HAP-1 (cell line): ENCODE results near the gene ABHD10.

Experiments
- DNase-seq, 2 experiments: peaks; one replicate each; pipeline ENCODE4 v3.0.0-alpha.2; 2016 to 2020; ENCODE audit warnings: low spot score in 2 of 2
- H3K27me3 ChIP-seq: fragments of 250-450 bp; sonication (Bioruptor Pico); 2 replicates; pipeline ENCODE4 v1.5.1; 2020; ENCODE audit warnings: low read depth, mild to moderate bottlenecking, moderate library complexity
- H3K36me3 ChIP-seq: fragments of 250-450 bp; sonication (Bioruptor Pico); replicated peaks from 2 replicates; pipeline ENCODE4 v1.5.1; 2020; ENCODE audit warnings: mild to moderate bottlenecking
- H3K4me1 ChIP-seq: fragments of 250-450 bp; sonication (Bioruptor Pico); 2 replicates; pipeline ENCODE4 v1.5.1; 2020; ENCODE audit warnings: mild to moderate bottlenecking
- H3K4me3 ChIP-seq: fragments of 250-450 bp; sonication (Bioruptor Pico); 2 replicates; pipeline ENCODE4 v1.5.1; 2020; ENCODE audit warnings: mild to moderate bottlenecking, moderate library complexity
- H3K9me3 ChIP-seq: fragments of 250-450 bp; sonication (Bioruptor Pico); 2 replicates; pipeline ENCODE4 v1.5.1; 2020; ENCODE audit warnings: mild to moderate bottlenecking, moderate library complexity
- in situ Hi-C: fragments of 300-500 bp; cut with MboI; formaldehyde crosslinking; loops from 3 replicates; pipeline ENCODE4 v1.14.3; 2020; ENCODE audit warnings: low sequenced_read_pairs, inconsistent platforms, mixed read lengths

Gene ABHD10

GRCh38 chr3:111971533-111972130, 7.2 kb upstream of the ABHD10 start:
- Histone ChIP-seq H3K4me3 (no peak overlapping the region), H3K9me3 (no peaks in the 10 kb centered on the region), H3K4me1 (no peaks in the 10 kb centered on the region), H3K36me3 (no peaks in the 10 kb centered on the region), H3K27me3 (peaks cover 8% of the 10 kb centered on the region)
- no peak for DNase-seq
- in situ Hi-C loops: loop anchor here (5.0 kb wide), 1 partner anchor 254 kb away; no protein-coding TSS in a partner anchor

GRCh38 chr3:111972891-111973290, 5.9 kb upstream of the ABHD10 start:
- in situ Hi-C loops: loop anchor here (5.0 kb wide), 1 partner anchor 256 kb away; no protein-coding TSS in a partner anchor
- H3K36me3 ChIP-seq: no peaks in the 10 kb centered on the region
- H3K27me3 ChIP-seq: peaks cover 8% of the 10 kb centered on the region
- H3K4me3 ChIP-seq: no peak overlapping the region
- no peak for DNase-seq
- H3K9me3 ChIP-seq: no peaks in the 10 kb centered on the region
- H3K4me1 ChIP-seq: no peaks in the 10 kb centered on the region

GRCh38 chr3:111975131-111975530, 3.7 kb upstream of the ABHD10 start:
- H3K36me3 ChIP-seq: no peaks in the 10 kb centered on the region
- in situ Hi-C loops: no loop called here

GRCh38 chr3:111976254-111976653, 2.6 kb upstream of the ABHD10 start:
- Histone ChIP-seq H3K4me3 (no peak overlapping the region), H3K36me3 (no peaks in the 10 kb centered on the region), H3K9me3 (no peaks in the 10 kb centered on the region), H3K27me3 (peaks cover 5% of the 10 kb centered on the region; the same call in 1 of the 2 replicates), H3K4me1 (0 out of 2 replicates have a peak, but pooled peaks cover 2% of the 10 kb centered on the region)
- in situ Hi-C loops: no loop called here
- no peak for DNase-seq

More at GRCh38 chr3:111975131-111975530, 3.7 kb upstream of the ABHD10 start:
- no peak for DNase-seq
- Histone ChIP-seq H3K4me3 (no peak overlapping the region), H3K27me3 (peaks cover 5% of the 10 kb centered on the region; the same call in 1 of the 2 replicates), H3K4me1 (no peaks in the 10 kb centered on the region), H3K9me3 (no peaks in the 10 kb centered on the region)

- in situ Hi-C loops: no loop called here
- DNase-seq: peak; percentile 20 to 56
- peaks cover 5% of the 10 kb centered on the region; the same call in 1 of the 2 replicates for H3K27me3 ChIP-seq
Measured at GRCh38 chr3:111979434-111980038, 710 bp downstream of the ABHD10 start.

GRCh38 chr3:111980716-111981456, 2.1 kb downstream of the ABHD10 start:
- no peak for DNase-seq
- Histone ChIP-seq H3K4me1 (0 out of 2 replicates have a peak, but pooled peaks cover 2% of the 10 kb centered on the region), H3K9me3 (no peaks in the 10 kb centered on the region), H3K36me3 (no peaks in the 10 kb centered on the region), H3K4me3 (no peak overlapping the region), H3K27me3 (no peaks in the 10 kb centered on the region)
- in situ Hi-C loops: no loop called here

More at GRCh38 chr3:111979434-111980038, 710 bp downstream of the ABHD10 start:
- Histone ChIP-seq H3K36me3 (no peaks in the 10 kb centered on the region), H3K9me3 (no peaks in the 10 kb centered on the region), H3K4me3 (peak overlapping the region; percentile 61), H3K4me1 (0 out of 2 replicates have a peak, but pooled peaks cover 2% of the 10 kb centered on the region)

GRCh38 chr3:111981457-111981763, 2.6 kb downstream of the ABHD10 start:
- H3K4me3 ChIP-seq: no peak overlapping the region
- no peak for DNase-seq
- H3K9me3 ChIP-seq: no peaks in the 10 kb centered on the region
- H3K4me1 ChIP-seq: 0 out of 2 replicates have a peak, but pooled peaks cover 2% of the 10 kb centered on the region
- in situ Hi-C loops: no loop called here
- no peaks in the 10 kb centered on the region for H3K36me3 ChIP-seq
- no peaks in the 10 kb centered on the region for H3K27me3 ChIP-seq

GRCh38 chr3:111984636-111985298, 5.9 kb downstream of the ABHD10 start:
- Histone ChIP-seq H3K27me3 (no peaks in the 10 kb centered on the region), H3K4me1 (0 out of 2 replicates have a peak, but pooled peaks cover 2% of the 10 kb centered on the region), H3K4me3 (no peak overlapping the region), H3K36me3 (peaks cover 7% of the 10 kb centered on the region), H3K9me3 (no peaks in the 10 kb centered on the region)
- no peak for DNase-seq
- in situ Hi-C loops: no loop called here

- Histone ChIP-seq H3K27me3 (no peaks in the 10 kb centered on the region), H3K4me1 (no peaks in the 10 kb centered on the region), H3K9me3 (no peaks in the 10 kb centered on the region), H3K36me3 (peaks cover 10% of the 10 kb centered on the region), H3K4me3 (no peak overlapping the region)
- DNase-seq: no peak
- in situ Hi-C loops: no loop called here
Measured at GRCh38 chr3:111986800-111987199, 8.0 kb downstream of the ABHD10 start.

GRCh38 chr3:111989061-111989678, 10.3 kb downstream of the ABHD10 start:
- peaks cover 11% of the 10 kb centered on the region for H3K36me3 ChIP-seq
- peaks cover 7% of the 10 kb centered on the region for H3K4me1 ChIP-seq
- no peaks in the 10 kb centered on the region for H3K27me3 ChIP-seq
- H3K4me3 ChIP-seq: no peak overlapping the region
- DNase-seq: peak in 1 of 2 experiments; percentile 33
- in situ Hi-C loops: no loop called here
- no peaks in the 10 kb centered on the region for H3K9me3 ChIP-seq

- H3K27me3 ChIP-seq: no peaks in the 10 kb centered on the region
- no peak for DNase-seq
- in situ Hi-C loops: no loop called here
- H3K4me3 ChIP-seq: no peak overlapping the region
- H3K36me3 ChIP-seq: peaks cover 4% of the 10 kb centered on the region
- peaks cover 12% of the 10 kb centered on the region for H3K4me1 ChIP-seq
- H3K9me3 ChIP-seq: no peaks in the 10 kb centered on the region
Measured at GRCh38 chr3:111993038-111993437, 14.2 kb downstream of the ABHD10 start.

- DNase-seq: peak in 1 of 2 experiments; percentile 45
- no peaks in the 10 kb centered on the region for H3K27me3 ChIP-seq
Measured at GRCh38 chr3:111998636-111999483, 20.0 kb downstream of the ABHD10 start, which contains the start of gene TAGLN3. Gene TAGLN3, plus strand, starts transcription at chr3:111998922. Its CDS starts 501 bp downstream, at chr3:111999423.

More at GRCh38 chr3:111998636-111999483, 20.0 kb downstream of the ABHD10 start, which contains the start of gene TAGLN3:
- Histone ChIP-seq H3K4me1 (peaks cover 14% of the 10 kb centered on the region), H3K4me3 (no peak within 1 kb of the TSS), H3K36me3 (no peaks in the 10 kb centered on the region), H3K9me3 (no peaks in the 10 kb centered on the region)
- in situ Hi-C loops: no loop called here
